Measurements from ENCODE around the gene SCGB1A1. TPM values are rescaled to one million over a fixed set of nuclear protein-coding genes. Genes with fewer than 3 reads are reported as not detected.

The SCGB1A1 gene
- total RNA-seq, 2 donors from 2014 or later, result not detected

GRCh38 chr11:62435846-62436660 is 17.2 kb downstream of the SCGB1A1 start:
- no peaks in the 10 kb centered on the region for H3K36me3 ChIP-seq
- DNase-seq (ENCODE audit: low spot score) (no peak), ATAC-seq (ENCODE audit: insufficient number of reproducible peaks, low FRiP score, low read depth) (no peak)
- no peak for TF ChIP-seq CTCF (IDR thresholded peaks at IDR 0.05)
- H3K4me1 ChIP-seq (ENCODE audit: control insufficient read depth in 1 of 2, low read depth in 2 of 2), result peaks cover 23 to 49% of the 10 kb centered on the region in 2 donors
- H3K27me3 ChIP-seq (replicated peaks; ENCODE audit: insufficient read depth), result no peaks in the 10 kb centered on the region
- no peak overlapping the region for H3K4me3 ChIP-seq
- H3K27ac ChIP-seq, result peak overlapping the region in 1 of 2 donors; percentile 39
- H3K9me3 ChIP-seq, result no peaks in the 10 kb centered on the region

- H3K36me3 ChIP-seq, result no peaks in the 10 kb centered on the region
- no peak overlapping the region for H3K27ac ChIP-seq
- peaks cover 23 to 44% of the 10 kb centered on the region in 2 donors for H3K4me1 ChIP-seq (ENCODE audit: control insufficient read depth in 1 of 2, low read depth in 2 of 2)
- no peaks in the 10 kb centered on the region for H3K9me3 ChIP-seq
- H3K4me3 ChIP-seq, result no peak overlapping the region
- no peaks in the 10 kb centered on the region for H3K27me3 ChIP-seq (replicated peaks; ENCODE audit: insufficient read depth)
- no peak for ATAC-seq (ENCODE audit: insufficient number of reproducible peaks, low FRiP score, low read depth)
- no peak for TF ChIP-seq CTCF (IDR thresholded peaks at IDR 0.05)
- DNase-seq (ENCODE audit: low spot score), result no peak
Observed at GRCh38 chr11:62437616-62438015, 18.8 kb downstream of the SCGB1A1 start.

GRCh38 chr11:62438641-62439040 is 19.8 kb downstream of the SCGB1A1 start:
- no peaks in the 10 kb centered on the region for H3K36me3 ChIP-seq
- TF ChIP-seq CTCF (IDR thresholded peaks at IDR 0.05), result no peak
- no peaks in the 10 kb centered on the region for H3K27me3 ChIP-seq (replicated peaks; ENCODE audit: insufficient read depth)
- no peak overlapping the region for H3K27ac ChIP-seq
- no peak for ATAC-seq (ENCODE audit: insufficient number of reproducible peaks, low FRiP score, low read depth)
- H3K4me1 ChIP-seq (ENCODE audit: control insufficient read depth in 1 of 2, low read depth in 2 of 2), result peaks cover 19 to 39% of the 10 kb centered on the region in 2 donors
- H3K9me3 ChIP-seq, result no peaks in the 10 kb centered on the region
- H3K4me3 ChIP-seq, result no peak overlapping the region
- no peak for DNase-seq (ENCODE audit: low spot score)

GRCh38 chr11:62439785-62440602 is 21.2 kb downstream of the SCGB1A1 start:
- H3K27ac ChIP-seq, result peak overlapping the region; percentile 78 to 82
- no peaks in the 10 kb centered on the region for H3K9me3 ChIP-seq
- H3K4me1 ChIP-seq (ENCODE audit: control insufficient read depth in 1 of 2, low read depth in 2 of 2), result peaks cover 21 to 40% of the 10 kb centered on the region in 2 donors
- no peaks in the 10 kb centered on the region for H3K27me3 ChIP-seq (replicated peaks; ENCODE audit: insufficient read depth)
- peak overlapping the region; percentile 53 for H3K4me3 ChIP-seq
- no peak for TF ChIP-seq CTCF (IDR thresholded peaks at IDR 0.05)
- ATAC-seq (ENCODE audit: insufficient number of reproducible peaks, low FRiP score, low read depth), result peak; percentile 51
- DNase-seq (ENCODE audit: low spot score), result peak; percentile 35
- H3K36me3 ChIP-seq, result no peaks in the 10 kb centered on the region
